K562 (cell line): ENCODE data around the gene IARS1. TPM values are rescaled to one million over a fixed set of nuclear protein-coding genes. Genes with fewer than 3 reads are reported as not detected.

Experiments
- CEBPB ChIP-seq: fragments of 450-650 bp; IDR thresholded peaks from 2 replicates; pipeline ENCODE4 v1.6.1; 2016; ENCODE audit warnings: missing genetic modification characterization, missing compliant biosample characterization
- CHD2 ChIP-seq: IDR thresholded peaks from 2 replicates; pipeline ENCODE4 v1.6.1; 2011; ENCODE audit warnings: low read depth, low read length
- CREM ChIP-seq: IDR thresholded peaks from 2 replicates; pipeline ENCODE4 v1.6.1; 2014; ENCODE audit warnings: antibody characterized with exemption, low read depth
- DPF2 ChIP-seq: fragments of 450-650 bp; IDR thresholded peaks from 2 replicates; pipeline ENCODE4 v1.6.1; 2016
- KDM2B ChIP-seq: fragments of 250-450 bp; sonication (Bioruptor Pico); IDR thresholded peaks from 2 replicates; pipeline ENCODE4 v1.8.0; 2021; ENCODE audit warnings: mild to moderate bottlenecking, moderate library complexity
- KDM4B ChIP-seq, 2 experiments: fragments of 450-650 bp in 1 of 2; sonication (generic) in 1 of 2; IDR thresholded peaks; 2 replicates each; pipeline ENCODE4 v1.6.1; 2016 to 2017; ENCODE audit warnings: borderline replicate concordance in 2 of 2, antibody characterized with exemption in 1 of 2, low read depth in 1 of 2, mild to moderate bottlenecking in 1 of 2
- MTA1 ChIP-seq: fragments of 450-650 bp; IDR thresholded peaks from 2 replicates; pipeline ENCODE4 v1.6.1; 2017; ENCODE audit warnings: borderline replicate concordance
- NFATC3 ChIP-seq: fragments of 450-650 bp; IDR thresholded peaks from 2 replicates; pipeline ENCODE4 v1.6.1; 2017; ENCODE audit warnings: mild to moderate bottlenecking
- RBFOX2 ChIP-seq: fragments of 200-400 bp; formaldehyde crosslinking; IDR thresholded peaks from 2 replicates; pipeline ENCODE4 v1.6.1; 2017; ENCODE audit warnings: low read depth, mild to moderate bottlenecking, low read length, moderate library complexity
- SMAD4 ChIP-seq: fragments of 250-450 bp; sonication (Bioruptor Pico); conservative IDR thresholded peaks from 2 replicates; pipeline ENCODE4 v1.8.0; 2021; ENCODE audit warnings: inconsistent platforms, mild to moderate bottlenecking, moderate library complexity
- SMARCB1 ChIP-seq: IDR thresholded peaks from 2 replicates; pipeline ENCODE4 v1.6.1; 2011; ENCODE audit warnings: improper control_type of control experiment, low read depth; ENCODE audit not compliant: insufficient read length
- SNIP1 ChIP-seq: fragments of 450-650 bp; IDR thresholded peaks from 2 replicates; pipeline ENCODE4 v1.7.1; 2017; ENCODE audit warnings: low read depth, mild to moderate bottlenecking
- U2AF1 ChIP-seq: fragments of 200-400 bp; formaldehyde crosslinking; optimal IDR thresholded peaks from 2 replicates; pipeline ENCODE3; 2017; ENCODE audit warnings: mild to moderate bottlenecking, low read depth, low read length, moderate library complexity
- ZBED1 ChIP-seq: IDR thresholded peaks from 2 replicates; pipeline ENCODE4 v1.6.1; 2014
- ZNF133 ChIP-seq: fragments of 250-450 bp; sonication (Bioruptor Pico); IDR thresholded peaks from 2 replicates; pipeline ENCODE4 v1.4.0; 2020; ENCODE audit warnings: mild to moderate bottlenecking
- ZNF140 ChIP-seq: fragments of 250-450 bp; sonication (Bioruptor Pico); IDR thresholded peaks from 2 replicates; pipeline ENCODE4 v1.8.0; 2021; ENCODE audit warnings: moderate library complexity, mild to moderate bottlenecking, inconsistent platforms
- ZNF316 ChIP-seq: fragments of 450-650 bp; IDR thresholded peaks from 2 replicates; pipeline ENCODE4 v1.6.1; 2016
- ZNF584 ChIP-seq: fragments of 200-800 bp; sonication (Bioruptor generic); IDR thresholded peaks from 2 replicates; pipeline ENCODE4 v1.6.1; 2016; ENCODE audit warnings: low read depth, mild to moderate bottlenecking, missing genetic modification characterization, missing compliant biosample characterization
- ZNF696 ChIP-seq: fragments of 250-450 bp; sonication (Bioruptor Pico); conservative IDR thresholded peaks from 2 replicates; pipeline ENCODE4 v1.4.0; 2020; ENCODE audit warnings: mild to moderate bottlenecking, moderate library complexity
- ZNF785 ChIP-seq: fragments of 250-450 bp; sonication (Bioruptor Pico); IDR thresholded peaks from 2 replicates; pipeline ENCODE4 v1.4.0; 2020; ENCODE audit warnings: mild to moderate bottlenecking
- ZNF830 ChIP-seq: fragments of 250-450 bp; sonication (Bioruptor Pico); IDR thresholded peaks from 2 replicates; pipeline ENCODE4 v1.5.0; 2021; ENCODE audit warnings: mild to moderate bottlenecking
- polyA plus RNA-seq, 8 experiments: library from polyadenylated mRNA; depleted of rRNA in 4 of 8; stranded (reverse) in 5 of 8; unstranded in 3 of 8; fragments of >200 nt; fragmentation: Nextera tagmentation in 2 of 8; fragmentation: Illumina TruSeq in 1 of 8; extraction: Ambion mirVana in 2 of 8; extraction: Trizol in 1 of 8; gene quantifications; 2 replicates each; pipeline versions ENCODE4 v1.2.1 to v1.2.3, GENCODE V29; 2011 to 2014; ENCODE audit warnings: inconsistent platforms in 1 of 8, missing spikeins in 1 of 8
- total RNA-seq, 7 experiments: library from RNA; depleted of rRNA in 6 of 7; stranded (reverse); fragments of >200 nt in 6 of 7; fragmentation: Illumina TruSeq in 2 of 7; extraction: Trizol in 2 of 7; gene quantifications; 2 replicates each; pipeline versions ENCODE4 v1.2.1 to v1.2.3, GENCODE V29; 2011 to 2021; ENCODE audit warnings: low replicate concordance in 1 of 7
- TF ChIP-seq, protein P1 (sequence below): IDR thresholded peaks from 3 replicates; pipeline ENCODE4 v1.6.1; 2011; ENCODE audit warnings: borderline replicate concordance, mild to moderate bottlenecking, moderate library complexity; ENCODE audit not compliant: insufficient read length; ENCODE audit errors: extremely low read depth
- TF ChIP-seq, protein P2 (sequence below): fragments of 150-350 bp; conservative IDR thresholded peaks from 2 replicates; pipeline ENCODE4 v1.6.1; 2014; ENCODE audit warnings: low read length
- TF ChIP-seq, protein P3 (sequence below): fragments of 450-650 bp; formaldehyde crosslinking; IDR thresholded peaks from 2 replicates; pipeline ENCODE4 v1.4.0; 2020; ENCODE audit warnings: mild to moderate bottlenecking

IARS1 gene
- total and polyA plus RNA-seq, 9 of the 15 experiments (the other 6 are each of a cell fraction or from before 2014, with no cell fraction given) = 119 to 371 (median 234) TPM

DNA sequence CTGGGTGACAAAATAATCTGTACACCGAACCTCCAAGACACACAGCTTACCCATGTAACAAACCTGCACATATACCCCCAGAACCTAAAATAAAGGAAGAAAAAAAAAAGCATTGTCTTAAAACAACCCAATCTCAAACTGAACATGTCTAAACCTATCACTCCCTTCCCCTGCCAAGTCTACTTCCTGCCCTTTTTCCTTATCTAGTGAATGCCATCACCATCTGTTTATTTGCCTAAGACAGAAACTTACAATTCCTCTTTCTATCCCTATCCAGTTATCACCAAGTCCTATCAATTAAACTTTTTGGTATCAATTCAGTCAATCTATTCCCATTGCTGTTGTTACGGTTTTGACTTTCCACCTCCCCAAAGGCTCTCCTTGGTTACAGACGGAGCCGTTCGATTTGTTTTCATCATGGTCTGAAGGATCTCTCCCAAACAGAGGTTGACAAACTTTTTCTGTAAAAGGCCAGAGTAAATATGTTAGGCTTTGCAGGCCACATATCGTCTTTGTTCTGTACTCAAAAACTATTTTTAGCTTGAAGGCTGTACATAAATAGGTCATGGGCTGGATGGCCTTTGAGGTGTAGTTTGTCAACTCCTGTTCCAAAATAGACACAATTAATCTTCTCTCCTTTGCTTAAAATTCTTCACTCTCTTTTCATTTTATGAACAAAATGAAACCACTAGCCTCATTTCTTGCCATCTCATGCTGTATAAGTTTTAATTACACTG lies 19.6 kb upstream of the IARS1 start (continued):
- TF ChIP-seq ZNF133 (no peak), ZNF316 (no peak), CHD2 (no peak), ZNF830 (CRISPR knock-in tag) (no peak), MTA1 (peak; percentile 54; the same call in 1 of the 2 replicates), NFATC3 (no peak), ZBED1 (no peak), ZNF584 (CRISPR knock-in tag) (no peak), U2AF1 (no peak), SMAD4 (CRISPR knock-in tag) (peak; percentile 42; the same call in 1 of the 2 replicates), RBFOX2 (no peak), CREM (no peak), DPF2 (peak; percentile 63), SNIP1 (no peak), SMARCB1 (no peak), ZNF696 (CRISPR knock-in tag) (no peak), ZNF140 (CRISPR knock-in tag) (no peak), CEBPB (tag) (no peak), KDM4B (IDR thresholded peaks at IDR 0.05; ENCODE audit: borderline replicate concordance in 2 of 2, low read depth in 1 of 2) (no peak), KDM2B (CRISPR knock-in tag) (no peak), ZNF785 (CRISPR knock-in tag) (no peak)
- TF ChIP-seq, protein P1, sequence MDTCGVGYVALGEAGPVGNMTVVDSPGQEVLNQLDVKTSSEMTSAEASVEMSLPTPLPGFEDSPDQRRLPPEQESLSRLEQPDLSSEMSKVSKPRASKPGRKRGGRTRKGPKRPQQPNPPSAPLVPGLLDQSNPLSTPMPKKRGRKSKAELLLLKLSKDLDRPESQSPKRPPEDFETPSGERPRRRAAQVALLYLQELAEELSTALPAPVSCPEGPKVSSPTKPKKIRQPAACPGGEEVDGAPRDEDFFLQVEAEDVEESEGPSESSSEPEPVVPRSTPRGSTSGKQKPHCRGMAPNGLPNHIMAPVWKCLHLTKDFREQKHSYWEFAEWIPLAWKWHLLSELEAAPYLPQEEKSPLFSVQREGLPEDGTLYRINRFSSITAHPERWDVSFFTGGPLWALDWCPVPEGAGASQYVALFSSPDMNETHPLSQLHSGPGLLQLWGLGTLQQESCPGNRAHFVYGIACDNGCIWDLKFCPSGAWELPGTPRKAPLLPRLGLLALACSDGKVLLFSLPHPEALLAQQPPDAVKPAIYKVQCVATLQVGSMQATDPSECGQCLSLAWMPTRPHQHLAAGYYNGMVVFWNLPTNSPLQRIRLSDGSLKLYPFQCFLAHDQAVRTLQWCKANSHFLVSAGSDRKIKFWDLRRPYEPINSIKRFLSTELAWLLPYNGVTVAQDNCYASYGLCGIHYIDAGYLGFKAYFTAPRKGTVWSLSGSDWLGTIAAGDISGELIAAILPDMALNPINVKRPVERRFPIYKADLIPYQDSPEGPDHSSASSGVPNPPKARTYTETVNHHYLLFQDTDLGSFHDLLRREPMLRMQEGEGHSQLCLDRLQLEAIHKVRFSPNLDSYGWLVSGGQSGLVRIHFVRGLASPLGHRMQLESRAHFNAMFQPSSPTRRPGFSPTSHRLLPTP = no peak
- TF ChIP-seq, protein P2, sequence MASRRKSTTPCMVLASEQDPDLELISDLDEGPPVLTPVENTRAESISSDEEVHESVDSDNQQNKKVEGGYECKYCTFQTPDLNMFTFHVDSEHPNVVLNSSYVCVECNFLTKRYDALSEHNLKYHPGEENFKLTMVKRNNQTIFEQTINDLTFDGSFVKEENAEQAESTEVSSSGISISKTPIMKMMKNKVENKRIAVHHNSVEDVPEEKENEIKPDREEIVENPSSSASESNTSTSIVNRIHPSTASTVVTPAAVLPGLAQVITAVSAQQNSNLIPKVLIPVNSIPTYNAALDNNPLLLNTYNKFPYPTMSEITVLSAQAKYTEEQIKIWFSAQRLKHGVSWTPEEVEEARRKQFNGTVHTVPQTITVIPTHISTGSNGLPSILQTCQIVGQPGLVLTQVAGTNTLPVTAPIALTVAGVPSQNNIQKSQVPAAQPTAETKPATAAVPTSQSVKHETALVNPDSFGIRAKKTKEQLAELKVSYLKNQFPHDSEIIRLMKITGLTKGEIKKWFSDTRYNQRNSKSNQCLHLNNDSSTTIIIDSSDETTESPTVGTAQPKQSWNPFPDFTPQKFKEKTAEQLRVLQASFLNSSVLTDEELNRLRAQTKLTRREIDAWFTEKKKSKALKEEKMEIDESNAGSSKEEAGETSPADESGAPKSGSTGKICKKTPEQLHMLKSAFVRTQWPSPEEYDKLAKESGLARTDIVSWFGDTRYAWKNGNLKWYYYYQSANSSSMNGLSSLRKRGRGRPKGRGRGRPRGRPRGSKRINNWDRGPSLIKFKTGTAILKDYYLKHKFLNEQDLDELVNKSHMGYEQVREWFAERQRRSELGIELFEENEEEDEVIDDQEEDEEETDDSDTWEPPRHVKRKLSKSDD = no peak
- TF ChIP-seq, protein P3, sequence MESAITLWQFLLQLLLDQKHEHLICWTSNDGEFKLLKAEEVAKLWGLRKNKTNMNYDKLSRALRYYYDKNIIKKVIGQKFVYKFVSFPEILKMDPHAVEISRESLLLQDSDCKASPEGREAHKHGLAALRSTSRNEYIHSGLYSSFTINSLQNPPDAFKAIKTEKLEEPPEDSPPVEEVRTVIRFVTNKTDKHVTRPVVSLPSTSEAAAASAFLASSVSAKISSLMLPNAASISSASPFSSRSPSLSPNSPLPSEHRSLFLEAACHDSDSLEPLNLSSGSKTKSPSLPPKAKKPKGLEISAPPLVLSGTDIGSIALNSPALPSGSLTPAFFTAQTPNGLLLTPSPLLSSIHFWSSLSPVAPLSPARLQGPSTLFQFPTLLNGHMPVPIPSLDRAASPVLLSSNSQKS (CRISPR knock-in tag) = no peak
